Spinal cord (tissue), 10 donors: ENCODE measurements around the gene ARID5B. TPM values are rescaled to one million over a fixed set of nuclear protein-coding genes. Genes with fewer than 3 reads are reported as not detected.
A peak's percentile ranks its signal among the peaks of the same experiment; 100 is the strongest.

Experiments used
- DNase-seq, 6 donors: peaks; one replicate each; pipeline versions ENCODE4 v3.0.0 to v3.0.0-alpha.2; 2013 to 2015; ENCODE audit warnings: low spot score in 6 of 6, low read depth in 4 of 6
- H3K27ac ChIP-seq: one replicate; pipeline ENCODE4 v1.5.1; 2013; ENCODE audit warnings: low read depth, low read length, control low read depth
- H3K27me3 ChIP-seq: one replicate; pipeline ENCODE4 v1.6.1; 2013; ENCODE audit warnings: low read length; ENCODE audit not compliant: control insufficient read depth, insufficient read depth
- H3K36me3 ChIP-seq: one replicate; pipeline ENCODE4 v1.6.1; 2013; ENCODE audit warnings: low read length; ENCODE audit not compliant: control insufficient read depth, insufficient read depth
- H3K4me1 ChIP-seq: one replicate; pipeline ENCODE4 v1.6.1; 2013; ENCODE audit warnings: low read length; ENCODE audit not compliant: control insufficient read depth, insufficient read depth
- H3K4me3 ChIP-seq: one replicate; pipeline ENCODE4 v1.5.1; 2013; ENCODE audit warnings: low read depth, low read length, control low read depth
- H3K9me3 ChIP-seq: one replicate; pipeline ENCODE4 v1.6.1; 2013; ENCODE audit warnings: low read length; ENCODE audit not compliant: control insufficient read depth, insufficient read depth
- WGBS: methylation state at CpG from one replicate; pipeline ENCODE4 v1.1.5; 2013; ENCODE audit warnings: missing lambda C conversion rate; ENCODE audit not compliant: insufficient coverage; 5-methylcytosine and 5-hydroxymethylcytosine counted together
- polyA plus RNA-seq, 2 donors: library from polyadenylated mRNA; unstranded; fragments of 120-200 nt; gene quantifications; one replicate each; pipeline ENCODE4 v1.2.1, GENCODE V29; 2013; ENCODE audit not compliant: insufficient read length in 2 of 2
- total RNA-seq, 2 donors: library from RNA; depleted of rRNA in 1 of 2; stranded (reverse); fragments of 120-200 nt in 1 of 2; fragments of >200 nt in 1 of 2; gene quantifications; one replicate each; pipeline versions ENCODE4 v1.2.3 to v1.2.4, GENCODE V29; 2013 to 2014
- donor health status: healthy.

ARID5B gene
- total and polyA plus RNA-seq, 4 donors: 9.3 to 26.4 (median 18.4) TPM

DNA sequence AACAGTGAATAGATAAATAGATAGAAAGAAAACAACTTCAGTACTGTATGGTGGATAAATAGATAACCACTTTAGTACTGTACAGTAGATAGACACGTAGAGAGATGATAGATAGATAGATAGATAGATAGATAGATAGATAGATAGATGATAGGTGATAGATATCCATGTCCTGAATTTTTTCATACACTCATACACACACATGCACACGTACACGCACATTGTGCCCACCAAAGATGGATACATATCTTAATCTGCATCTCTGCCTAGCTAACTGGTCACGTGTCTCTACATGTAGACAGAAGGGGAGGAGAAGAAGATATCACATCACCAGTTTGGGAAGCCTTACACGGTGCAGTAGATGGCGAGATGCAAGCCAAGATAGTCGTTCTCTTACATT lies 99.2 kb downstream of the ARID5B start:
- H3K27ac ChIP-seq: no peak overlapping the region
- no peak overlapping the region for H3K4me3 ChIP-seq
- DNase-seq: no peak
- H3K27me3 ChIP-seq: no peaks in the 10 kb centered on the region
- no peaks in the 10 kb centered on the region for H3K36me3 ChIP-seq
- H3K9me3 ChIP-seq: no peaks in the 10 kb centered on the region
- H3K4me1 ChIP-seq: no peaks in the 10 kb centered on the region
- no CpG with 5 or more reads among the region's 7 CpGs for WGBS

DNA sequence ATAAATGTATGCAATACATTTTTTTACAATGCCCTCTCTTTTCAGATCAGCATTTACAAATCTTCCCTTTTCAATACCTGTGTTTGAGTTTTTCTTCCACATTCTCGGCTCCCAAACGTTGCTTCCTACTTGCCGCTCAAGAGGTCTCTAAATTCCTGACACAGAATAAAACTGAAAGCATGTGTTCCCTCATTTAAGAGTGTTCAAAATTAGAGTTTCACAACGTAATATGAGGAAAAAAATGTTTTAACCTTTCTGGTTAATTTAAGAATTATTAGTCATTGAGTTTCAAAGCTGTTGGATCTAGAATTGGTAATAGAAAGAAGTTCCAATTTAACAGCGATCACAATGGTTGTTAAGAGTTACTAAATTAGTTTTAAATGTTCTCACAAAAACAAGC lies 100.4 kb downstream of the ARID5B start:
- Histone ChIP-seq H3K4me1 (no peaks in the 10 kb centered on the region), H3K27me3 (no peaks in the 10 kb centered on the region), H3K36me3 (no peaks in the 10 kb centered on the region), H3K9me3 (no peaks in the 10 kb centered on the region), H3K27ac (no peak overlapping the region), H3K4me3 (no peak overlapping the region)
- no peak for DNase-seq
- WGBS: no CpG with 5 or more reads among the region's 5 CpGs

DNA sequence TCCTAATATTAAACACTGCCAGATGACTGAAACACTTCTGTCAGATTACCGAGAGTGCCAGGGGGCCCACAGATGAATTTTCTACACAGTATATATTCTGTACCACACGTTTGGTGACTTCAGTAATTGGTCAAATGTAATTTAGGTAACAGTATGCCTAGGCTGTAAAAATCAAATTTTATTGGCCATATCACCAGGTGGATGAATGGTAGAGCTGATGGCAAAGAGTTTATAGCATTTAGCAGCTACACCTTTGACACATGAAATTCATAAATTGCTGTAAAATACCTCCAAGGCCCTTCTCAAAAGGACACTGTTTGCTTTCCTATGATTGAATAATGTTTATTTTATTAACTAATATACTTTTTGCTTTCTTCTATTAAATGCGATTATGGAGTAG lies 101.3 kb downstream of the ARID5B start:
- no peaks in the 10 kb centered on the region for H3K27me3 ChIP-seq
- H3K4me3 ChIP-seq: no peak overlapping the region
- WGBS: no CpG with 5 or more reads among the region's 3 CpGs
- H3K27ac ChIP-seq: no peak overlapping the region
- no peaks in the 10 kb centered on the region for H3K9me3 ChIP-seq
- DNase-seq: no peak
- H3K4me1 ChIP-seq: no peaks in the 10 kb centered on the region
- no peaks in the 10 kb centered on the region for H3K36me3 ChIP-seq

DNA sequence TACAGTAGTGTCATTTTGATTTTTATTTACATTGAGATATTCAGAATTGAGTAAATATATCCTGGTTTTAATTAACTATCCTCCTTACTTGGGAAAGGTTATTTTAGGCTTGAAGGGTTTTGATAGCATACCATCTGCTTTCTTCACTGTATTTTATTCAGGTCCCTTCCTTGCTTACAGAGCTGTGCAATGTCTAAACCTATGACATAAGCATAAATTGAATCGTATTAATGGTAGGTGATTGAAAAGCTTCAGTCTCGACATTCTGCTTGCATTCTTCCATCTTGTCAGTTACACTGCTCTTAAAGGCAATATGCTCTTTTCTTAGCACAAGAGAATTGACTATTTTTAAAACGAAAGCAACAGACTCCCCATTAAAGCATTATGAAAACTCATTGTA lies 102.5 kb downstream of the ARID5B start:
- Histone ChIP-seq H3K4me3 (no peak overlapping the region), H3K27ac (no peak overlapping the region)

DNA sequence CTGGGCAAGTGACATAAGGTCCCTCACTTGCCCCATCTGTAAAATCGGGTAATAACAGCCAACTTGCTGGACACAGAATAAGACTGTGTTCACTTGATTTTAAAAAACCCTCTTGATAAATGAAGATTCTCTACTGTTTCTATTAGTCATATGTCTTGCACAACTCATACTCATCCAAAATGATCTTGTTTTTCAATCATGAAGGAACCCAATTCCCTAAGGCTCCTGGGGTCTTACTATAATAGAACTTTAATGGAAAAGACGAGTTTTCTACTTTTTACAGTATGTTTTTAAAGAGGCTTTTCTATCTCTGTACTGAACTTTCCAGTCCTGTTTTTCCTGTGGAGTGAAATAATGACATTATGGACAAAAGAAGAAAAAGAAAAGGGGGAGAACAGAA lies 103.8 kb downstream of the ARID5B start:
- Histone ChIP-seq H3K27ac (no peak overlapping the region), H3K9me3 (no peaks in the 10 kb centered on the region), H3K4me3 (no peak overlapping the region), H3K27me3 (no peaks in the 10 kb centered on the region), H3K4me1 (no peaks in the 10 kb centered on the region), H3K36me3 (no peaks in the 10 kb centered on the region)
- WGBS: no CpG with 5 or more reads among the region's 2 CpGs
- DNase-seq: no peak

More for the DNA sequence above, 102.5 kb downstream of the ARID5B start:
- DNase-seq: peak in 2 of 6 donors; percentile 22 to 67
- no CpG with 5 or more reads among the region's 3 CpGs for WGBS
- Histone ChIP-seq H3K36me3 (no peaks in the 10 kb centered on the region), H3K9me3 (no peaks in the 10 kb centered on the region), H3K27me3 (no peaks in the 10 kb centered on the region), H3K4me1 (no peaks in the 10 kb centered on the region)

DNA sequence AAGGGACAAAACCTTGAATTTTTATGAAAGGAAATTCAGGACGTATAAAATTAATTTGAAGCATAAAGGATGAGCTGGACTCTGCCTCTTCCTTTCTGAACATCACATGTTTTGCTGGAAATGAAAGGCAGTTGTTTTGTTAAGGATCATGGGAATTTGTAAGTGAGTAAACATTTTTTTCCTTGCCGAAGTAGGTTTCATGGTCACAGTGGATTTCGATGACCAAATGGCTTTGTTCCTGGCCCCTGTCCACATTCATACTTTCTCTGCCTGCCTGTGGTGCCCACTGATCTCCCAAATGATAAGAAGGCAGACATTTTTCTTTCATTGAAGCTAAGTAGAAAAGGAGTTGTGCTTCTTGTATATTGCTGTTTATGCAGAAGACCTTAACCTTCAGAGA lies 104.2 kb downstream of the ARID5B start:
- no peak overlapping the region for H3K27ac ChIP-seq
- WGBS: no CpG with 5 or more reads among the region's 3 CpGs

DNA sequence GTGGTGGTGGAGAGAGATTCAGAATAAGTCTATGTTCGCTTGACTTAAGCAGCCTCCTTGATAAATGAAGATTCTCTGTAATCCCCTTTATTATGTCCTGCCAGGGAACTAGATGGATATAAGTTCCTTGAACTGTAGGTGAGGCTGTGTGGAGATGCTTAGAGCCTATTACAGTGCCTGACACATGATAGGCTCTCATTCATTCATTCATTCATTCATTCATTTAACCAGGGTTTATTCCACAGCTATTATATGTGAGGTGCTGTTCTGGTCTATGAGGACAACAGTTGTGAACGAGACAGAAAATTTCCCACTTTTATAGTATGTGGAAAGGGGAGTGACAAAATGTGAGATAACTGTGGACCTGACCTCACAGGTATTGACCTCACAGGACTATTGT lies 105.6 kb downstream of the ARID5B start:
- no peaks in the 10 kb centered on the region for H3K36me3 ChIP-seq
- no peaks in the 10 kb centered on the region for H3K9me3 ChIP-seq
- DNase-seq: no peak
- no peaks in the 10 kb centered on the region for H3K4me1 ChIP-seq
- no peaks in the 10 kb centered on the region for H3K27me3 ChIP-seq
- H3K27ac ChIP-seq: no peak overlapping the region
- no CpG with 5 or more reads among the region's 2 CpGs for WGBS
- H3K4me3 ChIP-seq: no peak overlapping the region

More for the DNA sequence above, 104.2 kb downstream of the ARID5B start:
- Histone ChIP-seq H3K36me3 (no peaks in the 10 kb centered on the region), H3K27me3 (no peaks in the 10 kb centered on the region), H3K9me3 (no peaks in the 10 kb centered on the region), H3K4me3 (no peak overlapping the region), H3K4me1 (no peaks in the 10 kb centered on the region)
- no peak for DNase-seq

DNA sequence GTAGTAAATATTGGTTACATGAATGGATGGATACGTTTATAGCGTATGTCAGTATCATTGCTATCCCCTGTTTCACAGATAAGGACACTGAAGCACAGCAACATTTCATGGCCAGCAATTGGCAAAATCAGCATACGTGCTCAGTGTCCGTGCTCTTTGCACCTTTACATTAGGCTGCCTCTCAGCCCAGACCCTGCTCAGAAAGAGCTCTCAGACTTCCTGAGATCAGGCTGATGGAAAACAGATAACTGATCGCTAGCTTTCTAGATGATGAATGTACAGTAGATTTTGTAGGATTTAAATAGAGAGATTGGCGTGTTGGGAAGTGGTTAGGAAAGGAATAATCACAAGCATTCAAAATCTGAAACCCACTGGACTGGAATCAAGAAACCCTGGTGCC lies 106.7 kb downstream of the ARID5B start:
- no peak for DNase-seq
- Histone ChIP-seq H3K9me3 (no peaks in the 10 kb centered on the region), H3K36me3 (no peaks in the 10 kb centered on the region), H3K27ac (no peak overlapping the region), H3K4me1 (no peaks in the 10 kb centered on the region), H3K4me3 (no peak overlapping the region), H3K27me3 (no peaks in the 10 kb centered on the region)
- 87% methylated on average over 3 of the region's 6 CpGs for WGBS

DNA sequence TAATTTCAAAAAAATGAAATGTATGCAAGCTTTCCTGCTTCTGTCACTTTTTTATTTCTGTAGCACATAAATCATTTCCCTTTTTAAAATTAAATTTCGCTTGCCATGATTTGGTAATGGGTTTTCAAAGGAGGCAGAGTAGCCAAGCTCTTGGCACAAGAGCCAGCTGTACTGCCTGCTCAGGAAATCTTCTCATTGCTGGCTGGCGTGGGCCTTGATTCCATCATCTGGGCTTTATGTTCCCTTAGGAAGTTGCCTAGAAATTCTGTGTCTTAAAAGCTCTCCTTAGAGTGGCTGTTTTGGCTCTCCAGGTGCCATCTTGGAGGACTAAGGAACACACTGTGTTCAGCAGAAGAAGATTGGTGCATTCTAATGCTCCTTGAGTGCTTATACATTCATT lies 107.4 kb downstream of the ARID5B start:
- H3K4me1 ChIP-seq: no peaks in the 10 kb centered on the region
- H3K27me3 ChIP-seq: no peaks in the 10 kb centered on the region
- no peak overlapping the region for H3K27ac ChIP-seq
- WGBS: 100% methylated on average over 1 of the region's 2 CpGs
- H3K9me3 ChIP-seq: no peaks in the 10 kb centered on the region
- no peak for DNase-seq
- H3K36me3 ChIP-seq: no peaks in the 10 kb centered on the region
- H3K4me3 ChIP-seq: no peak overlapping the region

DNA sequence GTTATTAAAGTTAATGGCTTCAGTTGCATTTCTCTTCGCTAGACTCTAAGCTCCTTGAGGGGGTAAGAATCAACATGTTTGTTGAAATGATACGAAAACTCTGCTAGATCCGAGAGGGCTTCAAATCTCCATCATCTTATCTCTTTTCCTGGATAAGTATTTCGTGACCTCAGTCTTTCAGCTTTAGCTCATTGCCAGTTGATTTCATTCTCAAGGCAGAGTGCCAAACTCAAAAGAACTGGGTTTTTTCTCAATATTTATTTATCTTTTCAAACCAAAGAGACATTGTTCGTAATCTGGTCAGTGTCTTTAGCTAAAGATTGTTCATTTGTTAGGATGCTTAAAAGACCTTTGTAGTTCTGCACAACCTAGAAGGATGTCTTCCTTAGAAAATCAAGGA lies 108.9 kb downstream of the ARID5B start:
- 93% methylated on average over 3 of the region's 5 CpGs for WGBS
- Histone ChIP-seq H3K27me3 (no peaks in the 10 kb centered on the region), H3K27ac (no peak overlapping the region), H3K4me3 (no peak overlapping the region), H3K9me3 (no peaks in the 10 kb centered on the region), H3K4me1 (no peaks in the 10 kb centered on the region), H3K36me3 (no peaks in the 10 kb centered on the region)
- no peak for DNase-seq
